Nephron (organoid): ENCODE measurements around the gene SCAMP2.

ENCODE experiments used
- H3K27ac Mint-ChIP-seq, 3 experiments: 2 replicates each; pipeline ENCODE4 v1.8.0; 2020; ENCODE audit warnings: mixed read lengths in 3 of 3, mild to moderate bottlenecking in 2 of 3, moderate library complexity in 1 of 3
- H3K27me3 Mint-ChIP-seq: 2 replicates; pipeline ENCODE4 v1.8.0; 2021; ENCODE audit warnings: low read depth, mild to moderate bottlenecking, moderate library complexity, mixed read lengths
- H3K36me3 Mint-ChIP-seq: 2 replicates; pipeline ENCODE4 v1.8.0; 2020; ENCODE audit warnings: low read depth, mixed read lengths
- H3K4me1 Mint-ChIP-seq: 2 replicates; pipeline ENCODE4 v1.8.0; 2020; ENCODE audit warnings: mixed read lengths
- H3K4me3 Mint-ChIP-seq, 3 experiments: 2 replicates each; pipeline ENCODE4 v1.8.0; 2020; ENCODE audit warnings: mild to moderate bottlenecking in 3 of 3, mixed read lengths in 3 of 3, moderate library complexity in 2 of 3
- H3K9me3 Mint-ChIP-seq: 2 replicates; pipeline ENCODE4 v1.8.0; 2020; ENCODE audit warnings: mixed read lengths
- TF ChIP-seq, protein P1 (sequence below), 3 experiments: fragments of 200-600 bp; sonication (generic); IDR thresholded peaks; one replicate each; pipeline ENCODE4 v1.5.0; 2021; ENCODE audit warnings: antibody characterized with exemption in 3 of 3; ENCODE audit not compliant: unreplicated experiment in 3 of 3

The SCAMP2 gene

DNA sequence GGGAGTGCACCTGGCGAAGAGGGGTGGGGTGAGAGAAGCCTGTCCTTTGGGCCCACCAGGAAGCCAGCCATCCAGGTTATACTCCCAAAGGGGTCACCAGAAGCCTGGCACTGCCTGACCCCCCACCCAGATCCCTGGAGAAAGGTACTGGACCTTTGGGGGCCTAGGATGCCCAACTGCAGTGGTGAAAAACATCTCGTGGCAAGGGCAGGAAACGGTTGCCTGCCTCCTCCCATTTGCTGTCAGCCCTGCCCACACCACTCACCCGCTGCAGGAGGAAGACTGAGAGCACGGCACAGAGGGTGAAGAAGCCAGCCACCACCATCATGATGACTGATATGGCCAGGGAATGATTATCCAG is 28.0 kb downstream of the SCAMP2 start:
- H3K36me3 Mint-ChIP-seq, result peaks cover 32% of the 10 kb centered on the region
- TF ChIP-seq, protein P1, sequence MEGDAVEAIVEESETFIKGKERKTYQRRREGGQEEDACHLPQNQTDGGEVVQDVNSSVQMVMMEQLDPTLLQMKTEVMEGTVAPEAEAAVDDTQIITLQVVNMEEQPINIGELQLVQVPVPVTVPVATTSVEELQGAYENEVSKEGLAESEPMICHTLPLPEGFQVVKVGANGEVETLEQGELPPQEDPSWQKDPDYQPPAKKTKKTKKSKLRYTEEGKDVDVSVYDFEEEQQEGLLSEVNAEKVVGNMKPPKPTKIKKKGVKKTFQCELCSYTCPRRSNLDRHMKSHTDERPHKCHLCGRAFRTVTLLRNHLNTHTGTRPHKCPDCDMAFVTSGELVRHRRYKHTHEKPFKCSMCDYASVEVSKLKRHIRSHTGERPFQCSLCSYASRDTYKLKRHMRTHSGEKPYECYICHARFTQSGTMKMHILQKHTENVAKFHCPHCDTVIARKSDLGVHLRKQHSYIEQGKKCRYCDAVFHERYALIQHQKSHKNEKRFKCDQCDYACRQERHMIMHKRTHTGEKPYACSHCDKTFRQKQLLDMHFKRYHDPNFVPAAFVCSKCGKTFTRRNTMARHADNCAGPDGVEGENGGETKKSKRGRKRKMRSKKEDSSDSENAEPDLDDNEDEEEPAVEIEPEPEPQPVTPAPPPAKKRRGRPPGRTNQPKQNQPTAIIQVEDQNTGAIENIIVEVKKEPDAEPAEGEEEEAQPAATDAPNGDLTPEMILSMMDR (IDR thresholded peaks at IDR 0.05; ENCODE audit: unreplicated experiment in 3 of 3), result no peak
- H3K27ac Mint-ChIP-seq, result no peak overlapping the region
- no peaks in the 10 kb centered on the region for H3K9me3 Mint-ChIP-seq
- H3K4me3 Mint-ChIP-seq, result no peak overlapping the region
- H3K27me3 Mint-ChIP-seq, result no peaks in the 10 kb centered on the region
- H3K4me1 Mint-ChIP-seq, result peaks cover 29% of the 10 kb centered on the region

DNA sequence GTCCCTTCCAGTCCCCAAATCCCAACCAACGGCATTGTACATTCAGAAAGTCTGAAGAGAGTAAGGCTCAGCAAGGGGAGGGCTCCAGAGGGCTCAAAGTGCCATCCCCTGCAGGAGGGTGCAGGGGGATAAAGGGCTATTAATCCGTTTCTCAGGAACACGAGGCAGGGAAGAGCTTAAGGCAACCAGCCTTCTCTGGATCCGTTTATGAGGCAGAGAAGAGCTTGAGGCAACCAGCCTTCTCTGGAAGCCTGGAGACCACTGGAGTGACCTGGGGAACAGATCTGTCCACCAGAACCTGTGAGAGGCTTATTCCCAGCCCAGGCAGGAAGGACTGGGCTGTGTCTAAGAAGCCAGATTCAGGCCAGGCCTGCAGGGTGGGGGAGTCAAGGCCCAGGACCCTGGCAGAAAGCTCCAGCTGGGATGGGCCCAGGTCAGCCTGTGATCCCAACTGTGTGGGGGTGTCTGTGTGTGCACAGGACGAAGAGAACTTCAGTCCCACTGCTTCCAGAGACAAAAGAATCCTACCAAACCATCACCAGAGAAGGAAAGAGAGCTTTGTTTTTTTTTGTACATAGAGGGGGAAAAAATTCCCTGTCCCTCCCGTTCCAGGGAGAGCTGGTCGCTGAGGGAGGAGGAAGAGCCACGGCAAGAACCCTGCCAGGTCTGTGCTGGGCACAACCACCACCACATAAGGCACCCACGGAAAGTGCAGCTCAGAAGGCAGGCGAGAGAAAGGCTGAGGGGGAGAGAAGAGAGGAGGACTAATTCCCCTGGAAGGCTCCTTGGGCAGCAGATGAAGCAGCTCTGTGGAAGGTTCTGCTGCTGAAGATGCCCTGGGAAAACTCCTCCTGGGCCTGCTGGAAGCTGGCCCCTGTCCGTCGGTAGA is 28.6 kb downstream of the SCAMP2 start:
- H3K36me3 Mint-ChIP-seq, result peaks cover 29% of the 10 kb centered on the region
- TF ChIP-seq, protein P1 (IDR thresholded peaks at IDR 0.05; ENCODE audit: unreplicated experiment in 3 of 3), result no peak
- peak overlapping the region; percentile 13 to 94 (median 44) for H3K27ac Mint-ChIP-seq
- H3K27me3 Mint-ChIP-seq, result no peaks in the 10 kb centered on the region
- no peaks in the 10 kb centered on the region for H3K9me3 Mint-ChIP-seq
- peak overlapping the region in 2 of 3 experiments; percentile 14 to 19 for H3K4me3 Mint-ChIP-seq
- H3K4me1 Mint-ChIP-seq, result peaks cover 29% of the 10 kb centered on the region

DNA sequence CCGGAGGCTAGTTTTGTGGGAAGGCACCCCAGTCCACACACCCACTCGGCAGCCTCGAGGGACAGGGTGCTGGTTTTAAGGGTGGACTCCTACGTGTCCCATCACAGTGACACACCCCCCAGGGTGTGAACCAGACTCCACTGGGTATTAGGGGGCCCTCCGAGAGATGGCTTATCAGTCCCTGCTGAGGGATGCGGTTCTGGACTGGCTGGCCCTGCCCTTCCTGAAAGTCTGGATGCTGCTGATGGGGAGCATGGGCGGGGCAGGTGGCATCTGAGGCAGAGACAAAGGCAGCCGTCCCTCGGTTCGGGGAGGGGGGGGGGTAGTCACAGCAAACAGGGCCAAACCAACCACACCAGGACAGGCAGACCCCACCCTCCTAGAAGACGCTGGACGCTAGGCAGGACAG is 29.3 kb downstream of the SCAMP2 start:
- H3K36me3 Mint-ChIP-seq, result peaks cover 29% of the 10 kb centered on the region
- TF ChIP-seq, protein P1 (IDR thresholded peaks at IDR 0.05; ENCODE audit: unreplicated experiment in 3 of 3), result no peak
- H3K27me3 Mint-ChIP-seq, result no peaks in the 10 kb centered on the region
- H3K4me3 Mint-ChIP-seq, result peak overlapping the region; percentile 82 to 93 (median 92)
- peak overlapping the region; percentile 91 to 98 (median 94) for H3K27ac Mint-ChIP-seq
- peaks cover 29% of the 10 kb centered on the region for H3K4me1 Mint-ChIP-seq
- no peaks in the 10 kb centered on the region for H3K9me3 Mint-ChIP-seq

DNA sequence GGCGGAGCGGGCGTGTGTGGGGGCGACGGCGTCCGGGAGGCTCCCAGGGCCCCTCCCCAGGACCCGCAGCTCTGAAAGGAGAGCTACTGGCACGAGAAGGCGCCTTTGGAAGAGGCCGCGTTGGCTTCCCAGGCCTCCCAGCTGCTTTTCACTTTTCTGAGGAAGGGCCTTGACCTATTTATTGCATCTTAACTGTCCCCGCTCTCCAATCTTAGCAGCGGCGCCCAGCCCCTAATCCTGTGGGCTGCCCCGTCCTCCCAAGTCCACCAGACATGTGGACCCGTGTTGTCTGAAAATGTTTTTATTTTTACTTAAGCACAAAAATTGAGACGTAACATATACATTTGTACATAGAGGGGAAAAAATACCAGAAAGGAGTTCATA is 29.7 kb downstream of the SCAMP2 start:
- no peaks in the 10 kb centered on the region for H3K9me3 Mint-ChIP-seq
- TF ChIP-seq, protein P1 (IDR thresholded peaks at IDR 0.05; ENCODE audit: unreplicated experiment in 3 of 3), result no peak
- H3K27ac Mint-ChIP-seq, result peak overlapping the region; percentile 91 to 98 (median 94)
- H3K36me3 Mint-ChIP-seq, result peaks cover 27% of the 10 kb centered on the region
- no peaks in the 10 kb centered on the region for H3K27me3 Mint-ChIP-seq
- peaks cover 29% of the 10 kb centered on the region for H3K4me1 Mint-ChIP-seq
- peak overlapping the region; percentile 82 to 93 (median 92) for H3K4me3 Mint-ChIP-seq

DNA sequence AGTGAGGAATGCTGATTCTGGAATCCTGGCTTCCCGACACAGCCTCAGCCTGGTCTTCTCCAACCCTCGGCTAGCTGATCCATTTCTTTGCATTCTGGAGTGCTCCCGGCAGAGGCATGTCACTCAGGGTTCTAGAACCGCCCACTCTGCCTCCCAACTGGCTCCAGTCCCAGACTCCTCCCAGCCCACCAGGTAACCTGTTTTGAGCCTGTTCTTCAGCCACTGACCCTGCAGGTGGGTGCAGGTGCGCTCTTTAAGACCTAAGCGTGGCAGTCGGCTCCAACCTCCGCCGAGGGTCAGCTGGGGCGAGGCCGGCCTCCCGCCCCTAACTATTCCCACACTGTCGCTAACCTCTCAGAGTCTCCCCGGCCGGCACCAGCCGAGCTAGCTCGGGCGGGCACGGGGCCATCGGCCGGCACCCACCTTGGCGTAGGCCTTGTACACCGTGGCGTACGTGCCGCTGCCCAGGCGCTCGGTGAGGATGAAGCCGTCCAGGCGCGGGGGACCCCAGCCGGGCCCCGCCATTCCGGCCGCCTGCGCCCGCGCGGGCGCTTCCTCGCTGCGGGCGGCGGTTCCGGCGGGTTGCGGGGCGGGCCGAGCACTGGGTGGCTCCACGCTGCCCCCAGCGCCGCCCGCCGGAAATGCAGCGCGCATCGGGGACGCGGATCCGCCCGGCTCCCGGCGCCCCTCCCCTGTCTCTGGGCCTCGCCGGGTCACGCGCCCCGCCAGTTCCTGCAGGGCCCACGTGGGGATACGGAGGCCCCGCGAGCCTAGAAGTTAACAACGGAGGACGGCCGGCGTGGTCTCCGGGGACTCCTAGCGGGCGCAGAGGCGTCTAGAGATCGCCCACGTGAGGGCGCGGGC is 30.4 kb downstream of the SCAMP2 start, which contains the start of gene ULK3:
TSS of gene ULK3 (minus strand) at position 576 of the 864 bp plus-strand sequence. CDS start at position 525, 51 bp downstream.
- TF ChIP-seq, protein P1 (IDR thresholded peaks at IDR 0.05; ENCODE audit: unreplicated experiment in 3 of 3), result peak; percentile 74 to 93 (median 84)
- H3K9me3 Mint-ChIP-seq, result no peaks in the 10 kb centered on the region
- peak within 1 kb of the TSS; percentile 91 to 98 (median 94) for H3K27ac Mint-ChIP-seq
- peaks cover 29% of the 10 kb centered on the region for H3K4me1 Mint-ChIP-seq
- peaks cover 20% of the 10 kb centered on the region for H3K36me3 Mint-ChIP-seq
- H3K4me3 Mint-ChIP-seq, result peak within 1 kb of the TSS; percentile 92 to 95 (median 94)
- no peaks in the 10 kb centered on the region for H3K27me3 Mint-ChIP-seq
